ENCODE results near the gene MAN2B1. TPM values are rescaled to one million over a fixed set of nuclear protein-coding genes. Genes with fewer than 3 reads are reported as not detected.
A peak's percentile ranks its signal among the peaks of the same experiment; 100 is the strongest.

The MAN2B1 gene
- total and polyA plus RNA-seq, 2 of the 13 experiments (the other 11 are each of a cell fraction or from before 2014, with no cell fraction given): 23.6 to 23.8 TPM

GRCh38 chr19:12617646-12618045 is 48.9 kb downstream of the MAN2B1 start:
- ATAC-seq (no peak), DNase-seq (ENCODE audit: low spot score) (no peak), FAIRE-seq (no peak)
- Histone ChIP-seq H3K79me2 (ENCODE audit: insufficient read depth, low read length) (peaks cover 67% of the 10 kb centered on the region), H4K20me1 (ENCODE audit: insufficient read depth, low read length) (peaks cover 12% of the 10 kb centered on the region), H3K9me3 (ENCODE audit: low read length) (no peaks in the 10 kb centered on the region), H3K36me3 (replicated peaks in 1 of 2; ENCODE audit: control insufficient read depth in 1 of 2, insufficient read depth in 2 of 2, low read length in 2 of 2) (peaks cover 3 to 17% of the 10 kb centered on the region in 2 experiments; a peak in 2 of 5 replicates), H3K27ac (ENCODE audit: extremely low read length, insufficient read depth, low read length) (no peak overlapping the region), H3K27me3 (ENCODE audit: control insufficient read depth in 1 of 2, insufficient read depth in 2 of 2, low read length in 2 of 2) (no peaks in the 10 kb centered on the region), H2AFZ (ENCODE audit: low read length) (no peak overlapping the region), H3K9ac (ENCODE audit: insufficient read depth, low read depth, low read length) (no peak overlapping the region), H3K4me2 (ENCODE audit: low read depth, low read length) (no peak overlapping the region), H3K4me3 (replicated peaks in 1 of 3; ENCODE audit: insufficient read depth in 1 of 3, low read depth in 2 of 3, low read length in 3 of 3) (no peak overlapping the region), H3K4me1 (ENCODE audit: insufficient read depth, low read length) (peaks cover 32% of the 10 kb centered on the region)
- ChIA-PET CTCF (ENCODE audit: low intra/inter-chr PET ratio, low total read pairs) (no interaction called here), POLR2A (no interaction called here)
- in situ Hi-C loops (cut with HindIII; ENCODE audit: extremely low pct_ligation_motif_present, low pct_unique_long_range_greater_than_20kb) (no loop called here), intact Hi-C loops (cut with micrococcal nuclease; ENCODE audit: unreplicated experiment) (no loop called here)
- BruUV-seq (replicated peaks): TSS peak; percentile 2
- WGBS (ENCODE audit: low lambda C conversion rate): 100% methylated on average over 4 of the region's 4 CpGs
- TF ChIP-seq ZNF205 (CRISPR knock-in tag; IDR thresholded peaks at IDR 0.05) (no peak), XBP1 (CRISPR knock-in tag; IDR thresholded peaks at IDR 0.05) (no peak), KDM2A (CRISPR knock-in tag; IDR thresholded peaks at IDR 0.05; ENCODE audit: borderline replicate concordance, low read depth) (no peak), KLF11 (CRISPR knock-in tag; IDR thresholded peaks at IDR 0.05) (no peak), ZNF580 (CRISPR knock-in tag; IDR thresholded peaks at IDR 0.05; ENCODE audit: borderline replicate concordance, low read depth) (no peak), PLSCR1 (CRISPR knock-in tag; IDR thresholded peaks at IDR 0.05; ENCODE audit: borderline replicate concordance) (no peak), KDM3A (CRISPR knock-in tag; IDR thresholded peaks at IDR 0.05; ENCODE audit: low read depth) (no peak), UBTF (CRISPR knock-in tag; IDR thresholded peaks at IDR 0.05) (no peak), PCBP1 (IDR thresholded peaks at IDR 0.05; ENCODE audit: borderline replicate concordance, low read depth, low read length) (no peak)

Data from HepG2 (cell line).